ENCODE results near the gene SMKR1. TPM values are rescaled to one million over a fixed set of nuclear protein-coding genes. Genes with fewer than 3 reads are reported as not detected.

The SMKR1 gene
- total RNA-seq, 1 experiment from 2014 or later = 0.34 TPM

- in situ Hi-C loops (cut with HindIII; ENCODE audit: low pct_unique_long_range_greater_than_20kb, low sequenced_read_pairs) = no loop called here
- no peak for DNase-seq (ENCODE audit: low read depth)
These were observed 51.6 kb downstream of the SMKR1 start for GRCh38 chr7:129553899-129554461.

- in situ Hi-C loops (cut with HindIII; ENCODE audit: low pct_unique_long_range_greater_than_20kb, low sequenced_read_pairs) = no loop called here
- DNase-seq (ENCODE audit: low read depth) = no peak
These were observed 54.3 kb downstream of the SMKR1 start for GRCh38 chr7:129556607-129557133.

GRCh38 chr7:129557686-129558481 lies 55.6 kb downstream of the SMKR1 start:
- DNase-seq (ENCODE audit: low read depth) = no peak
- in situ Hi-C loops (cut with HindIII; ENCODE audit: low pct_unique_long_range_greater_than_20kb, low sequenced_read_pairs) = no loop called here

- DNase-seq (ENCODE audit: low read depth) = no peak
- in situ Hi-C loops (cut with HindIII; ENCODE audit: low pct_unique_long_range_greater_than_20kb, low sequenced_read_pairs) = no loop called here
These were observed 57.2 kb downstream of the SMKR1 start for GRCh38 chr7:129559564-129559963.

- no peak for DNase-seq (ENCODE audit: low read depth)
- in situ Hi-C loops (cut with HindIII; ENCODE audit: low pct_unique_long_range_greater_than_20kb, low sequenced_read_pairs) = no loop called here
These were observed 58.5 kb downstream of the SMKR1 start for GRCh38 chr7:129560831-129561230.

GRCh38 chr7:129561677-129562359 lies 59.5 kb downstream of the SMKR1 start:
- DNase-seq (ENCODE audit: low read depth) = no peak
- in situ Hi-C loops (cut with HindIII; ENCODE audit: low pct_unique_long_range_greater_than_20kb, low sequenced_read_pairs) = no loop called here

Other genes starting within 250 kb of the SMKR1 start
- 1.7 and 1.9 TPM in 2 replicates for gene STRIP2, start 68.1 kb upstream of the SMKR1 start, total RNA-seq (2014; rRNA removed; shearing (Covaris generic); ENCODE audit: low replicate concordance)
- gene NRF1, start 109.2 kb downstream of the SMKR1 start, total RNA-seq (2014; rRNA removed; shearing (Covaris generic); ENCODE audit: low replicate concordance) = 8.9 and 10.1 TPM in 2 replicates

Measured in Caki2 (cell line).